Right lobe of liver (tissue), 6 donors: ENCODE data around the gene CHKA. TPM values are rescaled to one million over a fixed set of nuclear protein-coding genes. Genes with fewer than 3 reads are reported as not detected.

Experiments
- ATAC-seq, 4 donors: fragments of 200-7000 bp; cut with Tn5 transposase; one replicate each; pipeline ENCODE4 v1.9.1; 2020; ENCODE audit warnings: mild to moderate bottlenecking in 4 of 4, moderate library complexity in 4 of 4
- DNase-seq, 3 donors: peaks; one replicate each; pipeline ENCODE4 v3.0.0-alpha.2; 2020
- H3K27ac ChIP-seq, 3 donors: fragments of 200-600 bp; one replicate each; pipeline ENCODE4 v1.8.0; 2022
- H3K27me3 ChIP-seq, 2 donors: fragments of 200-600 bp; one replicate each; pipeline ENCODE4 v1.8.0; 2022
- H3K36me3 ChIP-seq, 4 donors: fragments of 200-600 bp; sonication (generic) in 1 of 4; one replicate each; pipeline versions ENCODE4 v1.5.1 to v1.8.0; 2017 to 2022; ENCODE audit warnings: control low read depth in 1 of 4
- H3K4me1 ChIP-seq, 4 donors: fragments of 200-600 bp; sonication (generic) in 1 of 4; one replicate each; pipeline versions ENCODE4 v1.5.1 to v1.8.0; 2017 to 2022; ENCODE audit warnings: control low read depth in 1 of 4
- H3K4me3 ChIP-seq, 3 donors: fragments of 200-600 bp; one replicate each; pipeline ENCODE4 v1.8.0; 2022
- H3K9me3 ChIP-seq, 4 donors: fragments of 200-600 bp; sonication (generic) in 1 of 4; one replicate each; pipeline versions ENCODE4 v1.5.1 to v1.8.0; 2017 to 2022; ENCODE audit warnings: control low read depth in 1 of 4
- POLR2A ChIP-seq: fragments of 450-650 bp; IDR thresholded peaks from one replicate; pipeline ENCODE4 v1.6.1; 2017; ENCODE audit warnings: antibody characterized with exemption, mild to moderate bottlenecking
- WGBS: methylation state at CpG from one replicate; pipeline ENCODE4 v1.1.6; 2018; ENCODE audit warnings: low coverage, low lambda C conversion rate; ENCODE audit not compliant: insufficient coverage; ENCODE audit errors: missing lambda C conversion rate; 5-methylcytosine and 5-hydroxymethylcytosine counted together
- intact Hi-C, 2 donors: fragments of 100-400 bp; cut with DNase I; formaldehyde crosslinking; loops; one replicate each; pipeline versions ENCODE4 v1.11.2 to v1.14.1; 2022
- total RNA-seq, 6 experiments: library from RNA; depleted of rRNA in 2 of 6; stranded (reverse); fragments of >200 nt in 2 of 6; fragmentation: NEBNext Ultra II Directional in 3 of 6; extraction: Animal tissue kit (Norgen Biotek cat#: 25700) in 3 of 6; gene quantifications; one replicate each; pipeline versions ENCODE4 v1.1.0 to v1.2.4, GENCODE V29; 2016 to 2023
- TF ChIP-seq, protein P1 (sequence below), 4 donors: fragments of 200-600 bp in 3 of 4; fragments of 450-650 bp in 1 of 4; IDR thresholded peaks; one replicate each; pipeline versions ENCODE4 v1.5.1 to v1.8.0; 2016 to 2022; ENCODE audit warnings: antibody characterized with exemption in 4 of 4, mild to moderate bottlenecking in 2 of 4
- donor health status: DM: no; HTN: yes; CAD: no.
- donor health status: DM: no; HTN: no; CAD: no.
- donor health status: DM: no; HTN: no; CAD: no.
- donor health status: DM: no; HTN: yes; CAD: no.
- donor health status: DM: no; HTN: yes; CAD: no.

The CHKA gene
- total RNA-seq, 6 experiments from 2014 or later, result 15.1 to 35.8 (median 28.5) TPM

DNA sequence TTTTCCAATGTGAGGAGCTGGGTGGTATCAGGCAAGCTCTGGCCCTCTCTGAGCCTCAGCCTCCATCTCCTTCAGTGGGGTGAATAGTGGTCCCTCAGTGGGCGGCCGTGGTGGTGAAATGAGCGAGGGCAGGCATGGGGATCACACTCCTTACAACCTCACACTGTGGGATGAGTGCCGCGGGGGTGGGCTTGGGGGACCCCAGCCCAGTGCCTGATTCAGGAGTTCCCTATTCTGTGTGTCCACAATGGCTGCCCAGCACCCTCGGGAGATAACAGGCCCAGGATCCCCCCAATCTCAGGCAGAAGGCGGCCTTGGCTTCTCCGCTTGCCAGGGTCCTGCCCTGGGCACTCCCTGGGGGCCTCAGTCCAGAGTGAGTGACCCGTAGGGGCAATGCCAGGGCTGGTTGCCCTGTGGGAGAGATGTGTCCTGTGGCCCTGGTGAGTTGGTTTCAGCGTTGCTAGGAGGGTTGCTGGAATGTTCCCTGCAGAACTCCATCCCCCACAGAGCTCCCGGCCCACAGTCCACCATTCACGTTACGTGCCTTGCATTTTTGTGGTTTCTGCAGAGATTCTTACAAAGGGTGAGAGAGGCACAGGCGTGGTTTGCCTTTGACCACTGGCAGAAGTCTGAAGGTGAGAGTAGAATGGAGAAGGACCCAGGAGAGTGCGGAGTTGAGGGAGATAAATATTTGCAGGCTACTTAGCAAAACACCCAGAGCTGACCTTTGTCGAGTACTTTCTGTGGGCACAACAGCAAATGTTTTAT, 108.2 kb downstream of the CHKA start:
- TF ChIP-seq POLR2A, result no peak
- TF ChIP-seq, protein P1, sequence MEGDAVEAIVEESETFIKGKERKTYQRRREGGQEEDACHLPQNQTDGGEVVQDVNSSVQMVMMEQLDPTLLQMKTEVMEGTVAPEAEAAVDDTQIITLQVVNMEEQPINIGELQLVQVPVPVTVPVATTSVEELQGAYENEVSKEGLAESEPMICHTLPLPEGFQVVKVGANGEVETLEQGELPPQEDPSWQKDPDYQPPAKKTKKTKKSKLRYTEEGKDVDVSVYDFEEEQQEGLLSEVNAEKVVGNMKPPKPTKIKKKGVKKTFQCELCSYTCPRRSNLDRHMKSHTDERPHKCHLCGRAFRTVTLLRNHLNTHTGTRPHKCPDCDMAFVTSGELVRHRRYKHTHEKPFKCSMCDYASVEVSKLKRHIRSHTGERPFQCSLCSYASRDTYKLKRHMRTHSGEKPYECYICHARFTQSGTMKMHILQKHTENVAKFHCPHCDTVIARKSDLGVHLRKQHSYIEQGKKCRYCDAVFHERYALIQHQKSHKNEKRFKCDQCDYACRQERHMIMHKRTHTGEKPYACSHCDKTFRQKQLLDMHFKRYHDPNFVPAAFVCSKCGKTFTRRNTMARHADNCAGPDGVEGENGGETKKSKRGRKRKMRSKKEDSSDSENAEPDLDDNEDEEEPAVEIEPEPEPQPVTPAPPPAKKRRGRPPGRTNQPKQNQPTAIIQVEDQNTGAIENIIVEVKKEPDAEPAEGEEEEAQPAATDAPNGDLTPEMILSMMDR (IDR thresholded peaks at IDR 0.05), result no peak
- no peak for DNase-seq
- Histone ChIP-seq H3K36me3 (no peaks in the 10 kb centered on the region), H3K4me1 (peaks cover 0 to 24% (median 6%) of the 10 kb centered on the region in 4 donors), H3K9me3 (no peaks in the 10 kb centered on the region), H3K27me3 (no peaks in the 10 kb centered on the region), H3K27ac (no peak overlapping the region), H3K4me3 (no peak overlapping the region)
- WGBS, result 64% methylated on average over 9 of the region's 16 CpGs
- intact Hi-C loops, result no loop called here
- ATAC-seq, result no peak

DNA sequence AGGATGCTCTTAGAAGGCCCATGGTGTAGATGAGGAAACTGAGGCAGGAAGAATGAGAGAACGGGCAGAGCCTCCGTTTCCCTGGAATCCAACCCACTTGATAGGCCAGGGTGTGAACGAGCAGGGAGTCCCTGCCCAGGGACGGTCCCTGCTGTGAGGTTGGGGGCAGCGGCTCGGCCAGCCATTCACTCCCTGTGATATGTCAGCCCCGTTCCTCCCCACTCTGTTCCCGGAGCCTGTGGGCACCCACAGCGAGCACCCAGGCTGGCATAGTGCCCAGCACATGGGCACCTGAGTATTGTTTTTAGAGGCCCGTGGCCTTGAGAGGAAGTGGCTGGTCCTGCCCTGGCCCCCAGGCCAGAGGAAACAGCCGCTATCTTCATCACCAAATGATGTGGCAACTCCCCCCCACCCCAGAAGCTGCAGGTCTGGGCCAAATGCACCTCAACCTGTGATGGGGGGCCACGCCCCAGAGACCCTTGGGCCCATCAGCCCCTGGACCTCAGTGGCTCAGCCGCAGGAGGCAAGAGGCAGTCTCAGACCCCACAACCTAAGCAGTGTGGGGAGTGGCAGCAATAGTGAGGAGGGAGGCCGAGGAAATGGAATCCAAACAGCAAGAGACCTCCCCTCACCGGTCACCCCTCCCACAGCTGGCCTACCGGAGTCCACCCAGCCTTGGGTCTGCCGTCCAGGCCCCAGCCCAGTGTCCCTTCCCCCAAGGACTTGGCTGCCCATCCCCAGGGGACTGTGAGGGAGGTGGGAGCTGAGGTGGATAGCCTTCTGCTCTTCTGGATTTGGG, 108.9 kb downstream of the CHKA start:
- no peak overlapping the region for H3K4me3 ChIP-seq

DNA sequence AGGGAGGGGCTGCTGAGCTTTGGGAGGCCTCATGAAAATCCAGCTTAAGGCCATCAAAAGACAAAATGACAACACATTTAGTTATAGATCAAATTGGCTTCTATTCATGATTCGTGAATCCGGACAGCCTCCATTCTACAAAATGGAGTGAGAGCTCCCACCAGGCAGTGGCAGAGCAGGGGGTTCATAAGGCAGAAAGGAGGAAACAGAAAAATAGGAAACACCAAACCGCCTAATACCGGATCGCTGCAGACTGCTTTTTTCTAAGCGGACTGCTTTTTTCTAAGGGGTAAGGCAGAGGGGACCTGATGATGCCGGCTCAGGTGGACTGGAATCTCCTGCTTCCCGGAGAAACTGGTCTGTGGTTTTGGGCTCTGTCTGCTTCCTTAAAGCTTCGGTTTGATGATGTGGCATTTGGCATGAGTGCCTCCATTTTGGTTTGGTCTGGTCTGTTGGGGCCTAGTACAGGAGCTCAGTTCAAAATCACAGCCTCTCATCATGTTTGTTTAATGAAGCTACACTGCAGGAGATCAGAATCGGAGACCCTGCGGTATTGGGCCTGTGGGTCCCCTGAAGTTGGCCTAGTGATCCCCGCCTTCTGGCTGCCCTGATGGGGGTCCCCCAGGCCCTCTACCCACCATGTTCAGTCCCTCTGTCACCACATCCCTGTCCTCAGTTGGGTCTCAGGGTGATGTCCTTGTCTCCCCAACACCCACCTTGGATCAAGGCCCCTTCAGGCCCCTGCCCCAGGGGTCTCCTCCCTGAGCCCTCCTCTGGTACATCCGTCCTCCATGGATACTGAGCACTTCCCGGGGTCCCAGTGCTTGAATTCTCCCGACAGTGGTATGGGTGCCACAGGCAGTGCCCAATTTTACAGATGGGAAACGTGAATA, 109.9 kb downstream of the CHKA start:
- Histone ChIP-seq H3K4me1 (peaks cover 0 to 17% (median 6%) of the 10 kb centered on the region in 4 donors), H3K27me3 (no peaks in the 10 kb centered on the region), H3K4me3 (peak overlapping the region in 1 of 3 donors; percentile 28), H3K36me3 (no peaks in the 10 kb centered on the region), H3K27ac (peak overlapping the region; percentile 56 to 83 (median 69)), H3K9me3 (no peaks in the 10 kb centered on the region)
- DNase-seq (no peak), ATAC-seq (no peak)
- intact Hi-C loops, result no loop called here
- TF ChIP-seq, protein P1 (IDR thresholded peaks at IDR 0.05), result no peak
- no peak for TF ChIP-seq POLR2A
- 54% methylated on average over 11 of the region's 16 CpGs for WGBS

More for the DNA sequence above, 108.9 kb downstream of the CHKA start:
- DNase-seq (no peak), ATAC-seq (no peak)
- no peak overlapping the region for H3K27ac ChIP-seq
- H3K9me3 ChIP-seq, result no peaks in the 10 kb centered on the region
- intact Hi-C loops, result no loop called here
- WGBS, result 79% methylated on average over 2 of the region's 17 CpGs
- no peaks in the 10 kb centered on the region for H3K27me3 ChIP-seq
- no peaks in the 10 kb centered on the region for H3K36me3 ChIP-seq
- no peak for TF ChIP-seq POLR2A
- TF ChIP-seq, protein P1 (IDR thresholded peaks at IDR 0.05), result no peak
- H3K4me1 ChIP-seq, result peaks cover 0 to 22% (median 6%) of the 10 kb centered on the region in 4 donors
